ENCODE measurements around the gene PRKAG2. TPM values are rescaled to one million over a fixed set of nuclear protein-coding genes. Genes with fewer than 3 reads are reported as not detected.
A peak's percentile ranks its signal among the peaks of the same experiment; 100 is the strongest.

Gene PRKAG2
- total and polyA plus RNA-seq, 2 experiments from 2014 or later = 9.1 to 14.9 TPM

DNA sequence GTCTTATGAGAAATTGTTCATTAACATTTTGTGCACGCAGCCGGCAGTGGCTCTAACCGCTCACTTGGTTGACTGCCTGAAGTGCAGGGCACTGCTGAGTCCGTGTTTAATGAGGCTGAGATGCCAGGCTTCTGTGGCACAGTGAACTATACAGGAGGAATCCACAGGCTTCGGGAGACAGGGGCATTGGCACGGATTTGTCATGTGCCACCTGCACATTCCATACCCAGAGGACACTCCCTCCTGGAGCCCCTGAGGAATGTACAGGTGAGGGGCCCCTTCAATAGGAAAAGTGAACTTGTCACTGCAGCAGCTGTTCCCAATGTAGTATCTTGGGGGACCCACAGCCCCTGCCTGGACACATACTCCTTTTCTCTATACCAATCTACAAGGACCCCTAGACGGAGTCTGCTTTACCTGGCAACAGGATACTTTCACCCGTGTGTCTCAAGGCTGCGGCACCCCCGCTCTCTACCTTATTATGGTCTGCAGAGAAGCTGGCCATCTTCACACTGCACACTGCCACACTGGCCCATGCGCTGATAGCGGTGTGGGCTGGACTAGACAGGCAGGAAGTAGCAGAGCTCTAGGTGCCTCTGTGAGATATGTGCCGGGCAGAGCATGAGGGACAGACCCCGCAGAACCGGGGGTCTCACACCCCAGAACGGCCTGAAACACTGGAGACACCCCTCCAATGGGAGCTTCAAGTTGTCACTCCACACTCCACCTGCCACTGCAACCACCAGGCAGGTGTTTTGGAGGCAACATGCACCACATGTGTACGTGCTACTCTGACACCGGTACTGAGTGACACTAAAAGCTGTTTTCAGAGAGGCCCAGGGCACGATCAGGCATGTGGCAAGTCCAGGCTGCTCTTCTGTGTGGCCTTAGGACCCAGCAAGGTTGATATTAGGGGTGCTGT is 285.8 kb downstream of the PRKAG2 start (continued):
- TF ChIP-seq, protein P1, sequence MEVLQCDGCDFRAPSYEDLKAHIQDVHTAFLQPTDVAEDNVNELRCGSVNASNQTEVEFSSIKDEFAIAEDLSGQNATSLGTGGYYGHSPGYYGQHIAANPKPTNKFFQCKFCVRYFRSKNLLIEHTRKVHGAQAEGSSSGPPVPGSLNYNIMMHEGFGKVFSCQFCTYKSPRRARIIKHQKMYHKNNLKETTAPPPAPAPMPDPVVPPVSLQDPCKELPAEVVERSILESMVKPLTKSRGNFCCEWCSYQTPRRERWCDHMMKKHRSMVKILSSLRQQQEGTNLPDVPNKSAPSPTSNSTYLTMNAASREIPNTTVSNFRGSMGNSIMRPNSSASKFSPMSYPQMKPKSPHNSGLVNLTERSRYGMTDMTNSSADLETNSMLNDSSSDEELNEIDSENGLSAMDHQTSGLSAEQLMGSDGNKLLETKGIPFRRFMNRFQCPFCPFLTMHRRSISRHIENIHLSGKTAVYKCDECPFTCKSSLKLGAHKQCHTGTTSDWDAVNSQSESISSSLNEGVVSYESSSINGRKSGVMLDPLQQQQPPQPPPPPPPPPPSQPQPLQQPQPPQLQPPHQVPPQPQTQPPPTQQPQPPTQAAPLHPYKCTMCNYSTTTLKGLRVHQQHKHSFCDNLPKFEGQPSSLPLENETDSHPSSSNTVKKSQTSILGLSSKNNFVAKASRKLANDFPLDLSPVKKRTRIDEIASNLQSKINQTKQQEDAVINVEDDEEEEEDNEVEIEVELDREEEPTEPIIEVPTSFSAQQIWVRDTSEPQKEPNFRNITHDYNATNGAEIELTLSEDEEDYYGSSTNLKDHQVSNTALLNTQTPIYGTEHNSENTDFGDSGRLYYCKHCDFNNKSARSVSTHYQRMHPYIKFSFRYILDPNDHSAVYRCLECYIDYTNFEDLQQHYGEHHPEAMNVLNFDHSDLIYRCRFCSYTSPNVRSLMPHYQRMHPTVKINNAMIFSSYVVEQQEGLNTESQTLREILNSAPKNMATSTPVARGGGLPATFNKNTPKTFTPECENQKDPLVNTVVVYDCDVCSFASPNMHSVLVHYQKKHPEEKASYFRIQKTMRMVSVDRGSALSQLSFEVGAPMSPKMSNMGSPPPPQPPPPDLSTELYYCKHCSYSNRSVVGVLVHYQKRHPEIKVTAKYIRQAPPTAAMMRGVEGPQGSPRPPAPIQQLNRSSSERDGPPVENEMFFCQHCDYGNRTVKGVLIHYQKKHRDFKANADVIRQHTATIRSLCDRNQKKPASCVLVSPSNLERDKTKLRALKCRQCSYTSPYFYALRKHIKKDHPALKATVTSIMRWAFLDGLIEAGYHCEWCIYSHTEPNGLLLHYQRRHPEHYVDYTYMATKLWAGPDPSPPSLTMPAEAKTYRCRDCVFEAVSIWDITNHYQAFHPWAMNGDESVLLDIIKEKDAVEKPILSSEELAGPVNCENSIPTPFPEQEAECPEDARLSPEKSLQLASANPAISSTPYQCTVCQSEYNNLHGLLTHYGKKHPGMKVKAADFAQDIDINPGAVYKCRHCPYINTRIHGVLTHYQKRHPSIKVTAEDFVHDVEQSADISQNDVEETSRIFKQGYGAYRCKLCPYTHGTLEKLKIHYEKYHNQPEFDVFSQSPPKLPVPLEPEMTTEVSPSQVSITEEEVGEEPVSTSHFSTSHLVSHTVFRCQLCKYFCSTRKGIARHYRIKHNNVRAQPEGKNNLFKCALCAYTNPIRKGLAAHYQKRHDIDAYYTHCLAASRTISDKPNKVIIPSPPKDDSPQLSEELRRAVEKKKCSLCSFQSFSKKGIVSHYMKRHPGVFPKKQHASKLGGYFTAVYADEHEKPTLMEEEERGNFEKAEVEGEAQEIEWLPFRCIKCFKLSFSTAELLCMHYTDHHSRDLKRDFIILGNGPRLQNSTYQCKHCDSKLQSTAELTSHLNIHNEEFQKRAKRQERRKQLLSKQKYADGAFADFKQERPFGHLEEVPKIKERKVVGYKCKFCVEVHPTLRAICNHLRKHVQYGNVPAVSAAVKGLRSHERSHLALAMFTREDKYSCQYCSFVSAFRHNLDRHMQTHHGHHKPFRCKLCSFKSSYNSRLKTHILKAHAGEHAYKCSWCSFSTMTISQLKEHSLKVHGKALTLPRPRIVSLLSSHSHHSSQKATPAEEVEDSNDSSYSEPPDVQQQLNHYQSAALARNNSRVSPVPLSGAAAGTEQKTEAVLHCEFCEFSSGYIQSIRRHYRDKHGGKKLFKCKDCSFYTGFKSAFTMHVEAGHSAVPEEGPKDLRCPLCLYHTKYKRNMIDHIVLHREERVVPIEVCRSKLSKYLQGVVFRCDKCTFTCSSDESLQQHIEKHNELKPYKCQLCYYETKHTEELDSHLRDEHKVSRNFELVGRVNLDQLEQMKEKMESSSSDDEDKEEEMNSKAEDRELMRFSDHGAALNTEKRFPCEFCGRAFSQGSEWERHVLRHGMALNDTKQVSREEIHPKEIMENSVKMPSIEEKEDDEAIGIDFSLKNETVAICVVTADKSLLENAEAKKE (CRISPR knock-in tag; IDR thresholded peaks at IDR 0.05) = no peak
- TF ChIP-seq CREB1 (CRISPR knock-in tag; IDR thresholded peaks at IDR 0.05; ENCODE audit: low read depth) (no peak), ZNF331 (CRISPR knock-in tag; IDR thresholded peaks at IDR 0.05; ENCODE audit: low read depth) (no peak)

DNA sequence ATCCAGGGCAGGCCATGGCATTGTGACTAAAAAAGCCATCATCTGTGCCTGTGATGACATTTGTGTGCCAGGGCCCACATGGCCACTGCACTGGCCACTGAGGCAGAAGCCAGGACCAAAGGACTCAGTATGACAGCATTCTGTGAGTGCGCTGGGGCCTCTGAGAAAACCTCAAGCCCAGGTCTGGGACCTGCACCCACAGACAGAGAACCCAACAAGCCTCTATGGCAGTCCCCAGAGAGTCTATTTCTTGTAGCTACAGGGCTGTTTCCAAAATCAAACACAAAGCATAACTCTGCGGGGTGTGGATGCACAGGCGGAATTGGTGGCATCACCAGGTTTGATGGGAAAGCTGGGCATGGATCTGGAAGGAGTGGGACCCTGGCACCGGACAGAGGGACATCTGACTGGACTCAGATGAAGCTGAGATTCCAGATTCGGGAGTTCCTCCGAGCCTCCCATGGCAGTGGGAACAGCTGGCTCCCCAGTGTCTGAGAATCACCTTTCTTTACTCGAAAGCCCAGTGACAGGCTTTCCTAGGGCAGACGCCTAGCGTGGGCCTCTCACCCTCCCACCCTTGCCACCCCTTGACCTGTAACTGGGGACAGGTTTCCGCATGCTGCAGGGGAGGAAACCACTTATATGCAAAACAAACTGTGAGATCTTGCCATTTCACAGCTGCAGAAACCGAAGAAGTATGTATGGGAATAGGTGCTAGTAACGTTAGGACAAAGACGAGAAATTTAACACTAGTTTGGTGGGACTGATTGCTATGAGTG is 286.7 kb downstream of the PRKAG2 start:
- Mint-ChIP-seq H3K36me3 (ENCODE audit: low read depth) (no peaks in the 10 kb centered on the region; the same call in 2 of the 3 replicates), H3K9me3 (no peaks in the 10 kb centered on the region), H3K4me3 (no peak overlapping the region), H3K27me3 (ENCODE audit: insufficient read depth, low read depth, poor library complexity) (peaks cover 6% of the 10 kb centered on the region), H3K4me1 (peaks cover 2% of the 10 kb centered on the region; the same call in 1 of the 3 replicates), H3K27ac (peak overlapping the region; percentile 69; the same call in 1 of the 2 replicates)
- no peak overlapping the region for H2AFZ ChIP-seq
- no peaks in the 10 kb centered on the region for H3K27me3 ChIP-seq (ENCODE audit: insufficient read depth)
- no peak overlapping the region for H3K4me2 ChIP-seq
- ATAC-seq (no peak), DNase-seq (ENCODE audit: low spot score) (no peak)
- H3F3A ChIP-seq (replicated peaks; ENCODE audit: low read depth) = no peaks in the 10 kb centered on the region
- H3K27ac ChIP-seq (ENCODE audit: low read depth) = no peak overlapping the region
- H3K4me3 ChIP-seq = no peak overlapping the region
- no peaks in the 10 kb centered on the region for H3K36me3 ChIP-seq (ENCODE audit: insufficient read depth)
- no peaks in the 10 kb centered on the region for H3K79me2 ChIP-seq (replicated peaks; ENCODE audit: insufficient read depth)
- H3K9me2 ChIP-seq (ENCODE audit: insufficient read depth) = no peaks in the 10 kb centered on the region
- no peaks in the 10 kb centered on the region for H3K4me1 ChIP-seq (ENCODE audit: insufficient read depth)
- no peaks in the 10 kb centered on the region; the same call in 1 of the 2 replicates for H4K20me1 ChIP-seq (replicated peaks; ENCODE audit: insufficient read depth)
- no peak for TF ChIP-seq CREB1 (CRISPR knock-in tag; IDR thresholded peaks at IDR 0.05; ENCODE audit: low read depth)
- TF ChIP-seq EZH2phosphoT487 (IDR thresholded peaks at IDR 0.05; ENCODE audit: unreplicated experiment) = no peak
- TF ChIP-seq, protein P1 (CRISPR knock-in tag; IDR thresholded peaks at IDR 0.05) = no peak
- no peak for TF ChIP-seq ZNF331 (CRISPR knock-in tag; IDR thresholded peaks at IDR 0.05; ENCODE audit: low read depth)
- no peak for TF ChIP-seq POLR2AphosphoS5 (IDR thresholded peaks at IDR 0.05; ENCODE audit: low read depth)
- no peak for TF ChIP-seq STAT1 (IDR thresholded peaks at IDR 0.05; ENCODE audit: unreplicated experiment)
